Cardiac muscle cell (in vitro differentiated cells and primary cell): Measurements from ENCODE around the gene TMEM151B. TPM values are rescaled to one million over a fixed set of nuclear protein-coding genes. Genes with fewer than 3 reads are reported as not detected.
"Not testable (repeated sequence)": the region's sequence is repeated elsewhere in the genome, so short reads cannot be mapped to it uniquely, and the experiment has no call there.

ENCODE experiments used
- DNase-seq, 2 donors: peaks; one replicate each; pipeline versions ENCODE4 v3.0.0 to v3.0.0-alpha.2; 2010 to 2017; ENCODE audit warnings: low read depth in 1 of 2, low spot score in 1 of 2
- H3K27ac ChIP-seq: fragments of 200-600 bp; sonication (generic); 2 replicates; pipeline ENCODE4 v1.5.1; 2016
- H3K27me3 ChIP-seq: fragments of 200-600 bp; sonication (generic); 2 replicates; pipeline ENCODE4 v1.6.0; 2016; ENCODE audit warnings: control low read depth
- H3K36me3 ChIP-seq: fragments of 200-600 bp; sonication (generic); 2 replicates; pipeline ENCODE4 v1.5.1; 2016; ENCODE audit warnings: control low read depth
- H3K4me1 ChIP-seq: fragments of 200-600 bp; sonication (generic); 2 replicates; pipeline ENCODE4 v1.8.1; 2017; ENCODE audit warnings: low read depth, mild to moderate bottlenecking, mixed run types
- H3K4me3 ChIP-seq: fragments of 200-600 bp; sonication (generic); 2 replicates; pipeline ENCODE4 v1.5.1; 2016; ENCODE audit warnings: mild to moderate bottlenecking
- H3K9me3 ChIP-seq: fragments of 200-600 bp; sonication (generic); 2 replicates; pipeline ENCODE4 v1.5.1; 2017; ENCODE audit warnings: low read depth, mild to moderate bottlenecking, control low read depth
- CTCF ChIP-seq: IDR thresholded peaks from 2 replicates; pipeline ENCODE4 v1.5.1; 2012; ENCODE audit warnings: low read depth, mild to moderate bottlenecking, low read length
- polyA plus RNA-seq: library from polyadenylated mRNA; unstranded; fragments of >200 nt; fragmentation: Nextera tagmentation; extraction: Ambion mirVana; gene quantifications from 2 replicates; pipeline ENCODE4 v1.2.1, GENCODE V29; 2016
- total RNA-seq: library from RNA; depleted of rRNA; stranded (reverse); fragments of >200 nt; gene quantifications from 2 replicates; pipeline ENCODE4 v1.2.3, GENCODE V29; 2016

The TMEM151B gene
- total and polyA plus RNA-seq, 2 experiments from 2014 or later, result 0.21 to 0.29 TPM

- Histone ChIP-seq H3K4me1 (peaks cover 40% of the 10 kb centered on the region), H3K27ac (no peak overlapping the region), H3K36me3 (peaks cover 15% of the 10 kb centered on the region), H3K9me3 (no peaks in the 10 kb centered on the region), H3K27me3 (no peaks in the 10 kb centered on the region), H3K4me3 (no peak overlapping the region)
- TF ChIP-seq CTCF, result no peak
- no peak for DNase-seq
Observed at GRCh38 chr6:44229376-44230033, 40.7 kb upstream of the TMEM151B start.

- DNase-seq, result no peak
- Histone ChIP-seq H3K27ac (no peak overlapping the region), H3K36me3 (peaks cover 15% of the 10 kb centered on the region), H3K4me1 (peaks cover 43% of the 10 kb centered on the region), H3K4me3 (no peak overlapping the region), H3K9me3 (no peaks in the 10 kb centered on the region), H3K27me3 (no peaks in the 10 kb centered on the region)
- no peak for TF ChIP-seq CTCF
Observed at GRCh38 chr6:44230034-44230675, 40.1 kb upstream of the TMEM151B start.

- not testable (repeated sequence) for H3K27me3 ChIP-seq, H3K27ac ChIP-seq, DNase-seq, H3K9me3 ChIP-seq, H3K4me3 ChIP-seq
- H3K36me3 ChIP-seq, result peaks cover 15% of the 10 kb centered on the region
- peaks cover 35% of the 10 kb centered on the region for H3K4me1 ChIP-seq
Observed at GRCh38 chr6:44231426-44231825, 38.8 kb upstream of the TMEM151B start.

GRCh38 chr6:44232676-44233566, 37.3 kb upstream of the TMEM151B start:
- Histone ChIP-seq H3K36me3 (peaks cover 15% of the 10 kb centered on the region), H3K4me3 (no peak overlapping the region), H3K4me1 (peaks cover 24% of the 10 kb centered on the region), H3K9me3 (no peaks in the 10 kb centered on the region), H3K27me3 (no peaks in the 10 kb centered on the region), H3K27ac (peak overlapping the region; percentile 81)
- no peak for DNase-seq
- TF ChIP-seq CTCF, result no peak

GRCh38 chr6:44233567-44234100, 36.6 kb upstream of the TMEM151B start:
- DNase-seq, result no peak
- H3K27me3 ChIP-seq, result no peaks in the 10 kb centered on the region
- peak overlapping the region; percentile 81 for H3K27ac ChIP-seq
- no peak for TF ChIP-seq CTCF
- no peak overlapping the region for H3K4me3 ChIP-seq
- no peaks in the 10 kb centered on the region for H3K9me3 ChIP-seq
- peaks cover 20% of the 10 kb centered on the region for H3K4me1 ChIP-seq
- peaks cover 15% of the 10 kb centered on the region for H3K36me3 ChIP-seq
